GM19043 (cell line): ENCODE measurements around the gene PTGFR.

Experiments
- ATAC-seq: cut with Tn5 transposase; IDR thresholded peaks from one replicate; pipeline ENCODE4 v1.9.1; 2021; ENCODE audit warnings: low read depth; ENCODE audit not compliant: unreplicated experiment

The PTGFR gene

DNA sequence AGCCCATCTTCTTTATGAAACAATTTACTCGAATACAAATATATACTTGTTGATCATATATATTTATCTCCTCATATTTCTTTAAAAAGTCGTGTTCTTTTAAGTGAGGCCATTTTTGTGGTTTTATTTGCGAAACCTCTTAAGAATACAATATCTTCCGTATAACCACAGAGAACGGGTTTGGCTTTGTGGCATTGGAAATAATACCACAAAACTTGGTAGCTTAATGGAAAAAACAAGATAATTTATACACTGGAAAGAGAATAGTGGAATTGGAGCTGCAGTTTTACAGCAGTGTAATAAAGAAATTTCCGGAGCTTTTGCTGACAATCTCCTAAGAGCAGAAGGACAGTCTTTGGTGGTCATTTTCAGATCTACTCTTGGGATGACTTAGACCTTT lies 29.4 kb downstream of the PTGFR start:
- ATAC-seq: no peak

DNA sequence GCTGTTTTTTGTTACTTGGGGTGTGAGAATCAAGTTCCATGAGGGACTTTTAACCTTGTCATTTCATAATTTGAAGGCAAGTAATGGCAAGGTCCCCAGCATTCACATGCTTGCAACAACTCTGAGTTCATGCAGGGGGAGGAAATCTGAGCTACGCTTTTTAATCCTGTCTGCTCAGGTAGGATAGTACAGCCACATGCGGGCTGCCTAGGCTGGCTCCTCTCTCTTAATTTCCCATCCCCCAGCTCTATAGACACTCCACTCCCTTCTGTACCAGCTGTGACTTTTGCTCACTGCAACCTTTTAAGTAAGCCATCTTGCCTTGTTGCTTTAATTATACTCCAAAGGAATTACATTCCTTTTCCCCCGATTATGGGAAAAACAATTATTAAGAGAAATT lies 30.1 kb downstream of the PTGFR start:
- ATAC-seq: no peak

DNA sequence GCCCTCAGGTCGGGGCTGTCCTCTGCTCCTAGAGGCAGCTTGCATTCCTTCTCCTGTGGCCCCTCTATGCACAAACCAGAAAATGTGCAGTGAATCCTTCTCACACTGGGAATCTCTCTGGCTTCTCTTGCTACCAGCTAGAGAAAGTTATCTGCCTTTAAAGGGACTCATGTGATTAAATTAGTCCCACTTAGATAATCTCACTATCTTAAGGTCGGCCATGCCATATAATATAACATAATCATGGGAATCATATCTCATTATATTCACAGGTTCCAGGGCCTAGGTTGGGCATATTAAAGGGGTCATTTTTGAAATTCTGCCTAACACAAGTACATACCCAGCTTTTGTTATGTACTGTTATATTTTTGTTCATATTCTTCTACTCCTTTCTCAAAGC lies 31.4 kb downstream of the PTGFR start:
- no peak for ATAC-seq

DNA sequence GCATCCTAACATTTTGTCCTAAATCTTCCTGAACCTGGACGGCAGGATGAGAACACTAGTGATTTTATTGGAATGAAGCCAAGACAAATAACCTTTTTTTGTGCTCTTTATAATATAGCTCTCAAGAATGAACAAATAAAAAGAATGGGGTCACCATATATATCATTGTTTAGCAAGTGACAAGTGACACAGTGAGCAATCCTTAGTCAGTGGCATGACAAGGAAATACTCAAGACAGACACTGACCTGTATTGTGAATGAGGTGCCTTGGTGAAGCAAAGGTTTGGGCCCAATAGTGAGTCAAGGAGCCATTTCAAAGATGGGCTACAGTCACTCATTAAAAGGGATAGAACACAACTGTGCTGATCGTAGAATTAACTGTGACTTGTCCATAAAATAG lies 35.7 kb downstream of the PTGFR start:
- ATAC-seq: no peak

DNA sequence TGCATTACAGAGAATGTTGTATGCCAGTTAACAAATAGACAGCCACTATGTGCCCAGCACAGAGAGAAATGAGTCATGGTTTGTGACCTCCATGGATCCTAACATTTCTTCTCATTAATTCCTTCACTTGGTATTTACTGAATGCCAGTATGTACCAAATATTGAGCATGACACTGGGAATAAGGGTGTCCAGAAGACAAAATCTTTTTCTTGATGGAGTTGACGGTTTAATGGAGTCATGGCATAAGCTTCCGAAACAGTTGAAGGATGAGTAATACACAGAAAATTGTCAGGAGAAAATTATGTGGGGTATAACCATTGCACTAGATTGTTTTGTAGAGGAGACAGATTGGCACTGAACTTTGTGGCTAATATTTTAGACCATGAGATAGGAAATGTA lies 36.9 kb downstream of the PTGFR start:
- ATAC-seq: no peak

DNA sequence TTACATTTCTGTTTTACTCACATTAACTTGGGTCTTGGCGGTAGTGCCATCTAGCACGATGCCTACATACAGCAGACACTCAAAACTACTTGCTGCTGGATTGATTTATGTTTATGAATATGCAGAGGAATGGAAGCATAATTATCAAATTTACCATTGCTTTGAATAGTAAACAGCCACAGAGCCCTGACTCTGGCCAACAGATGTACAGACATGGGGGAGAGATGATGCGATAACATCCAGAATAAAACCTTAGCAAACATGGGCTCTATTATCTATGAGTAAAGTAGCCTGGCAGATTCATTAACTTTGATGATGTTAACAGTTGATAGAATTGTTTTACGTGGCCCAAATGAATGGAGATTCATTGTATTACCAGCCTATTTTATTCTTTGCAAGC lies 42.8 kb downstream of the PTGFR start:
- ATAC-seq: no peak

DNA sequence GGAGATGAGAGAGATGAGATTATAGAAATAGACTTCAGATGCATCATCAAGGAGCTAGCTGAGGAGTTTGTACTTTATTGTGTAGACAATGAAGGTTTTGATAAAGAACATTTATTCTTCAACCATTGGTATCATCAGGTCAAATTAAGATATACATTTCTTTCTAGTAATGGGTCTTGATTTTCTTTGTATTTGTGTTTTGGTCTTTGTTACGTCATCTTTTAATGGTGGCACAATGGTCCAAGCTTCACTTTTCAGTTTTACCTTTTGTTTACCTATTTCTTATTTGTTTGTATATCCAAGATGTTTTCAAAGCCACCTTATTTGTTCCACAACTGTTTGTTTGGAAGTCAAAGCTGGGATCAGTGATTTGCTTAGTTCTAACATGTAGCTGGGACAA lies 44.5 kb downstream of the PTGFR start:
- ATAC-seq: no peak

DNA sequence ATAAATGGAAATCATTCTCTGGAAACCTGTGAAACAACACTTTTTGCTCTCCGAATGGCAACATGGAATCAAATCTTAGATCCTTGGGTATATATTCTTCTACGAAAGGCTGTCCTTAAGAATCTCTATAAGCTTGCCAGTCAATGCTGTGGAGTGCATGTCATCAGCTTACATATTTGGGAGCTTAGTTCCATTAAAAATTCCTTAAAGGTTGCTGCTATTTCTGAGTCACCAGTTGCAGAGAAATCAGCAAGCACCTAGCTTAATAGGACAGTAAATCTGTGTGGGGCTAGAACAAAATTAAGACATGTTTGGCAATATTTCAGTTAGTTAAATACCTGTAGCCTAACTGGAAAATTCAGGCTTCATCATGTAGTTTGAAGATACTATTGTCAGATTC lies 45.7 kb downstream of the PTGFR start:
- no peak for ATAC-seq

DNA sequence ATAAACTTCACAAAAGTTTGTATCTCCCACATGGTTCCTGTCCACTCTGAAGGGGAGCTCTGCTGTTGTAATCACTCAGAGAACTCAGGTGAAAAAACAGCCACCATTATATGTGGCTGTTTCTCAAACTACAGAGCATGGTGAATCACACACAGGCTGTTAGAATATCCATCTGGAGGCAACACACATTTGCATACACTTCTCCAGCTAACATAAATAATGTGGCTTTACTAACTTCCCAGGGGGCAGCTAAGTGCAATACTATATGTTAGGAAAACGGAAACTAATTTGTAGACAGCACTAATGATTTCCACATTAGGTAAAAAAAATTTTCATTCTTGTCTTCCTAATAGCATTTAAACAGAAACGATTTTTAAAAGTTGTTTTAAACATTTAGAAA lies 49.3 kb downstream of the PTGFR start:
- no peak for ATAC-seq

DNA sequence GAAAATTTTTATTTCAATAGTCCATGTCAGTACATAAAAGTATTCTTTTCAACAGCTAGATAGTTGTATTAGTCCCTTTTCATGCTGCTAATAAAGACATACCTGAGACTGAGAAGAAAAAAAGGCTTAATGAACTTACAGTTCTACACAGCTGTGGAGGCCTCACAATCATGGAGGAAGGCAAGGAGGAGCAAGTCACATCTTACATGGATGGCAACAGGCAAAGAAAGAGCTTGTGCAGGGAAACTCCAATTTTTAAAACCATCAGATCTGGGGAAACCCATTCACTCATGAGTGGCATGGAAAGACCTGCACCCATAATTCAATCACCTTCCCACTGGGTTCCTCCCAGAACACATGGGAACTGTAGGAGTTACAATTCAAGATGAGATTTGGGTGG lies 50.7 kb downstream of the PTGFR start:
- ATAC-seq: no peak

DNA sequence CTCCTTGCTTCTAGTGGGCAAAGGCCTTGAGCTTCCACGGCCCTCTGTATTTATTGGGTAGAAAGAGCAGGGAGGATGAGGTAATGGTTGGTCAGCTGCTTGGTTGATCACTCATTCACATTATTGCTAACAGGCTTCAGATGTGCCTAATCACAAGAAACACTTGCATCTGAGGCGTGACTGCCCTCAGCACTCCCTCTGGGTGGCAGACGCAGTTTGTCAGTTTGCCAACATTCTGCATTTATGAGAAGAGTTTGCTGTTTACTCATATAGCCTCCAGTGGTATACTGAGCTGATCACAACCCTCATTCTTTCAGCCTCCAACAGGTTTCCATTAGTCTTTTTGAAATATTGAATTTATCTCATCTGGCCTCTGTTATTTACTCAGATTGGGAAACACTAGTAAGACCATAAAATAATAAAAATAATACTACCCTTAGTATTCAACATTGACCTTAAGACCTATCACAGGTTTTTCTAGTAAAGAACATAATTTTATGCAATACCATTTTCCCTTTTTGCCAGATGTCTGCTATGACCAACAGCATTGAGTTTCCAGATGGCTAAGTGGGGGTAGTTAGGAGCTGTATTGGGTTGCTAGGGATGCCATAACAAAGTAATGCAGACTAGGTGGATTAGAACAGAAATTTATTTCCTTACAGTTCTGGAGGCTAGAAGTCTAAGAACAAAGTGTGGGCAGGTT lies 53.3 kb downstream of the PTGFR start:
- no peak for ATAC-seq

DNA sequence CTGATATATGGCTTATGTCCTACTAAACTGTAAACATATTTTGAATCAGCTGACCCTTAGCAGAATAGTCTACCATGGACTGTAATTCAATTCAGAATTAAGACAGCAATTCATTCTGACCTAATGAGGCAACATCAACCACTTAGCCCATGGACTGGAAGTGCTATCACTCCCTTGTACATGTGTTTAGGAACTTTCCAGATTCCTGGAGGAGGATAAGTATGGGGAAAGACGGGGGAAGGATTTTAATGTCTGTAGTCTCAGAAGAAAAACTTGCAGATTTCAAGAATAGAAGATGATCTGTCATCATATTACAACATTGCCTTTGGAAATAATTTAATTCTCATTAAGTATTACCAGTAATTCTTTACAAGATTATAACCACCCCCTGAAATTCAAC lies 56.3 kb downstream of the PTGFR start:
- ATAC-seq: no peak

DNA sequence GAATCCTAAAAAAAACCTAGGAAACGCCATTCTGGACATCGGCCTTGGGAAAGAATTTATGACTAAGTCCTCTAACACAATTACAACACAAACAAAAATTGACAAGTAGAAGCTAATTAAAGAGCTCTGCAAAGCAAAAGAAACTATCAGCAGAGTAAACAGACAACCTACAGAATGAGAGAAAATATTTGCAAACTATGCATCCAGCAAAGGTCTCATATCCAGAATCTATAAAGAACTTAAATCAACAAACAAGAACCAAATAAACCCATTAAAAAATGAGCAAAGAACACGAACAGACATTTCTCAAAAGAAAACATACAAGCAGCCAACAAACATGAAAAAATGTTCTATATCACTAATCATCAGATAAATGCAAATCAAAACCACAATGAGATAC lies 58.6 kb downstream of the PTGFR start:
- no peak for ATAC-seq

DNA sequence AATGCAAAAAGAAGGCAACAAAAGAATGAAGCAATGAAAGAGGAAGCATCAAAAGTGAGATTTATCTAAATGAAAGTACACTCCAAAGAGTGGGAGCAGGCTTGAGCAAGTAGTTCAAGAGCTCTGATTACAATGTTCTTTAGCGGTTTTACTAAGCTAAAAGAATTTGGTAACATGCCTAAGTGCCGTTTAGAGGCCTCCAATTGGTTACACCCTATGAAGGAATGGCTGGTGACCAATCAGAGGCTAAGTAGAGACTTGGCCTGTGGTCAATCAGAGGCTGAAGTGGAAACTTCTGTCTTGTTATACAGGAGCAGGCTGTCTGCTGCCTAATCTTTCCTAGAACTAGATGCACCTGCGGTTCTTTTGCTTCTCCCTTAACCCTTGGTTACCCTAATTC lies 59.1 kb downstream of the PTGFR start:
- no peak for ATAC-seq

DNA sequence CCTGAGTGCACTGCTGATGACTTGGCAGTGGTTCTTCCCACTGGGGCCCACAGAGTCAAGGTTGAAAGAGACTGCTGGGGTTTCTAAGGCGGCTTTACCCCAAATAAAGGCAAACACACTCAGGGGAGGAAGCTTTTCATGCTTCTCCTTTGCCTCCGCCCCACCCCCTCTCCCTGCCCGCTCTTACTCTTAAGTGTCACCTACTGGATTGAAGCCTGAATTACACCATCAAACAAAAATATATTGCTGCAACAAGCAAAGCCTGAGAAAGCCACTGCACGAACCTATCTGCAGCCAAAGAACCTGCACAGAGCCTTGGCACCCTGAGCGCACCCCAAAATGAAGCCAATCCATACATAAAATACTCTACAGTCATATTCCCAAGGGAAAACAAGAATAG lies 63.1 kb downstream of the PTGFR start:
- ATAC-seq: no peak

DNA sequence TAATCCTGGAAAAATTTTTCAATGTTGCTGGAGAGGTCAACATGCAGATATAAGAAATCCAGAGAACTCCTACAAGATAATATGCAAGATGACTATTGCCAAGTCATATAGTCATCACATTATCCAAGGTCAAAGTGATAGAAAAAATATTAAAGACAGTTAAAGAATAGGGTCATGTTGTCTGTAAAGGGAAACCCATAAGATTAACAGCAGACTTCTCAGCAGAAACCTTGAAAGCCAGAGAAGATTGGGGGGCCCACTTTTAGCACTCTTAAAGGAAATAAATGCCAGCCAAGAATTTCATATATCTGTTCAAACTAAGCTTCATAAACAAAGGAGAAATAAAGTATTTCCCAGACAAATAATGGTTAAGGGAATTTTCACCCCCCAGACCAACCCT lies 64.1 kb downstream of the PTGFR start:
- no peak for ATAC-seq

DNA sequence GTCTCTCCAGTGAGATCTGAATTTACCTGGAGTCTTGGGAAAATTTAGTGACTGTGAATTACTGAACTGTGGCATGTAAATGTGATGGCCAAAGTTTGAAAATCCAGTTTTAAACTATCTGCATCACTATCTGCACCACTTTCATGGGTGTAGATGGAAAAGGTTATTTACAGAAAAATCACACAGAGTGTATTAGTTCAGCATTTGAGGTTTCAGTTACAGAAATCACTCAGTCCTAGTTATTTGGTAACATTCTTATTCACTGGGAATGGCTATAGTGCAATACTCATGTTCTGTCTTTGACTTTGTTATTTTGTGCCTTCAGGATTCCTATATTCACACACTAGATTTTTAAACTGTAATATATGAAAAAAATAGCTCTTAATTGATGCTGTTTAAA lies 68.9 kb downstream of the PTGFR start:
- ATAC-seq: no peak

DNA sequence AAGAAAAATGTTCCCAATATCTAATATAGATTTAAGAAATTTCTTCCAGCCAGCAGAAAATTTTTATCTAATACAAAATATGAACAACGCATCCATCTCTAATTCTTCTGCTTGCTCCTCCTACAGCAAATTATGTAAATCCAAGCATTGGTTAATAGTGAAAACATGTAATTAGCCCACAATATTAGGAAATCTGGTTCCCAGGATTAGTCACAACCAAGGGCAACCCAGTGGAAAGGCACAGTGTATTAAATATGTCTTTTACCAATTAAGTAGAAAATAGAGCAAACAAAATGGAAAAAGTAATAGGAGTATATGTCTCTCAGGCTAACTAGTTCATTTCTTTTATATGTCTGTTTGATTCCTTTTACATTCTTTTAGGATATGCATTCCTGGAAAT lies 70.0 kb downstream of the PTGFR start:
- no peak for ATAC-seq

DNA sequence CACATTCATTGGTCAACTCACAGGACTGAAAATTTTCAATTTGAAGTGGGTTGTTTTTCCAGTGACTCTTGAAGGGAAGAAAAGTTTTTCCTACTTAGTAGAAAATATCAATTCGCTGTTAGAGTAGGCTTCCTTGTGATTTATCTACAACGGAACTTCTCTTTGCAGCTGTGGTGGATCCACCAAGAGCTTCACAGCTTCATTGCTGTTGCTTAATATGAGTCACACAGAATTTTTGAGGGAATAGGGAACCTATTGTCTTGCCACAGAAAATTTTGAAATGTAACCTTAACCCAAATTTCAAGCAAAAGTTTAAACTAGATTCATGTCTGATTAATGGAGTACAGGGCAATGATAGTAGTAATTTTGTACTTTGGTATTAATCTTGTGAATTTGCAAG lies 71.1 kb downstream of the PTGFR start:
- no peak for ATAC-seq

DNA sequence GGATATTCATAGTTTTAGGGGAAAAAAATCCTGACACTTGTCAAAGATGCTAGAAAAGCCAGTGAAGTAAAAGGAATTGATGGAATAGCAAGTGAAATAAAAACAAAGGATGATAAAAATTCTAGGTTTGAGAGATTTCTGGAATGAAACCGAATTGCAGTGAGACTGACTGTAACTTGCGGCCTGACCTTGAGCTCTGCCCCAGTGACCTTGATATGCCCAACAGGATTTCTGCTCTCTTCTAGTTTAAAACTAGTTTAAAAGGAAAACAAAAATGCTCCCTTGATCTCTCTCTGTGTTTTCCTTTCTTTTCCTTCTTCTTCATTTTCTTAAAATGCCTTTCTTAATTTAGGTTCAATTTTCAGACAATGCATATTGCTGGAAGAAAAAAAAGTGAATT lies 74.6 kb downstream of the PTGFR start:
- no peak for ATAC-seq

DNA sequence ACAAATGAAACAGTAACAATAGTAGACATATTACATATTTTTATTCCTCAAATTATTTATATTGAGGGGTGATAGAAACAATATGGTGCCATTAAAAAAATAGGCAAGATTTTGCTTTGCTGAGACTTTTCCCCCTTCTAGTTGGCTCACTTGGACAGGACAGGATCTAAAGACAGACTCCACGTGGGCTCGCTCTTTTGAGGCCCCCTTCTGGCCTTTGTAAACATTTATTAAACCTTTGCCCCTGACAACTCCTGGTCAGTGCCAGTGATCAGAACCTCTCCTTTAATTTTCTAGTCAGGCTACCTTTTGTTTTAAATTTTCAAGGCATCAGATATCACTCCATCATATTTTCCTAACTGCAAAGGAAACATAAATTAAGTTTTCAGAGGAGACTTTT lies 79.8 kb downstream of the PTGFR start:
- ATAC-seq: no peak

DNA sequence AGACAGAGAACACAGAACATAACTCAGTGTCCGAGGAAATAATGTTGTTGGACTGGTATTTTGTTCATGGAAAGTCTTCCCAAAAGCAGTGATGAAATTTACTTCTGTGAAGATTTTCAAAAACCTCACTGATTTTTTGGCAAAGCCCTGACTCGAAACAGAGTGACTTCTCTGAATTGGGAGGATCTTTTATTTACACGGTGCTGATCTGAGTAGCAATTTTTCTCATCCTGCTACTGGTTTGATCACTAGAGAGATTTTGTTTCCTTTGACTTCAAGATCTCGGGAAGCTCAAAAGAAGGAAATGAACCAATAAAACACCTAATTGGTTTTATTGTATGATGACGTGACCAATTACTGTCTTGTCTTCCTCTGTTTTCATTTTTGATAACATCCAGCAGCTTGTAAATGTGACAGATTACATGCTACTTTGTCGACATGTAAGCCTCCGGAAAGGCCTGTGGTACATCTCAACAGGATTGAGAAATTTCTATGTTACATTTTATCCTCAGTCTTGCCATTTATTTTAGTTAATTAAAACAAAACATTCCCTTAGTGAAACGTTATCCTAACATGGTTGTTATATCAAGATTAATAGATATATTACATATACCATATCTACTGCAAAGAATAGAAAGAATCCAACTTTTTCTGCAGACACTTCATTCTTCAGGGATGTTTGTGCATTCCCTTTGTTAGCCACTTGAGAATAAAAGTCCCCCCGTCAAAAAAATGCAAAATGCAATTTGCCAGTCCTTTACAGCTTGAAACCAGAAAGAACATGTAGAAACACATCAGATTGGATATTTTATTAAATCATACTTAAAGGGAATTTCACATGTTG lies 86.7 kb downstream of the PTGFR start:
- ATAC-seq: no peak
